Fibroblast of pulmonary artery (primary cell): ENCODE results near the gene AMH.

Source experiments
- DNase-seq: peaks from one replicate; pipeline ENCODE4 v3.0.0-alpha.2; 2010; ENCODE audit warnings: low read depth
- H3K4me3 ChIP-seq: replicated peaks from 2 replicates; pipeline ENCODE4 v1.5.1; 2011; ENCODE audit warnings: low read depth, mild to moderate bottlenecking, control low read depth, low read length, moderate library complexity
- CTCF ChIP-seq: IDR thresholded peaks from 2 replicates; pipeline ENCODE4 v1.5.1; 2011; ENCODE audit warnings: mild to moderate bottlenecking, control low read depth, low read length, inconsistent platforms; ENCODE audit errors: missing control alignments

AMH gene

DNA sequence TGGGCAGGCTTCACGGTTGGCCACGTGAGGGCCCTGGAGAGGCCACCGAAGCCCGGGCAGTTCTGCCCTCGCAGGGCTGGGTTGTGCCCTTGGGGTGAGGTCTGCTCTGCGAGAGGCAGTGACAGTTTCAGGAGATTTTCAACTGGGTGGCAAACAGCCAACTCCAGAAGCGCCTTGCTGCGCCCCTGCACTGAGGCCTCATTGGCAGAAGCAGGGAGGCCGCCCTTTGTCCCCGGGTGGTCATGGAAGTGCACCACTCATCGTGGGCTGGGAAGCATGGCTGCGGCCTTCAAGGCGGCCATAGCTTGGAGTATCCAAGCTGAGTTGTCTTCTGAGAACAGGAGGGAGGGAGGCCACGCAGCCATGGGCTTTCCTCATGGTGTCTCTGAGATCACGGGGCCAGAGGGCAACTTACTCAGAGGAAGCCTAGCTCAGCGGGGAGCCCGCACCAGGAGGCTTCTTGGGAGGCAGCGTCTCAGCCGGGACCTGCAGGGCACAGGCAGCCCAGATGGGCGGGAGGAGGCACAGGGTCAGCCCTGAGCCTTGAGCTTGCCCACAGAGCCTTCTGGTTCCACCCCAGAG is 27.8 kb upstream of the AMH start:
- no peak overlapping the region for H3K4me3 ChIP-seq
- TF ChIP-seq CTCF = no peak
- DNase-seq = no peak

DNA sequence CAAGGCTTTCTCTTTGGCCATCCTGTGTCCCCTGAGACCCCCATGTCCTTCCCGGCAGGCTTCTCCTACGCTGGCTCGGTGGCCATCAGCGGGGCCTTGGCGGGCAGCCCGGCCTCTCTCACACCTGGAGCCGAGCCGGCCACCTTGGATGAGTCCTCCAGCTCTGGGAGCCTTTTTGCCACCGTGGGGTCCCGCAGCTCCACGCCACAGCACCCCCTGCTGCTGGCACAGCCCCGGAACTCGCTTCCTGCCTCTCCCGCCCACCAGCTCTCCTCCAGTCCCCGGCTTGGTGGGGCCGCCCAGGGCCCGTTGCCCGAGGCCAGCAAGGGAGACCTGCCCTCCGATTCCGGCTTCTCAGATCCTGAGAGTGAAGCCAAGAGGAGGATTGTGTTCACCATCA is 27.2 kb upstream of the AMH start:
- no peak for DNase-seq
- no peak overlapping the region for H3K4me3 ChIP-seq
- peak; percentile 10 for TF ChIP-seq CTCF

DNA sequence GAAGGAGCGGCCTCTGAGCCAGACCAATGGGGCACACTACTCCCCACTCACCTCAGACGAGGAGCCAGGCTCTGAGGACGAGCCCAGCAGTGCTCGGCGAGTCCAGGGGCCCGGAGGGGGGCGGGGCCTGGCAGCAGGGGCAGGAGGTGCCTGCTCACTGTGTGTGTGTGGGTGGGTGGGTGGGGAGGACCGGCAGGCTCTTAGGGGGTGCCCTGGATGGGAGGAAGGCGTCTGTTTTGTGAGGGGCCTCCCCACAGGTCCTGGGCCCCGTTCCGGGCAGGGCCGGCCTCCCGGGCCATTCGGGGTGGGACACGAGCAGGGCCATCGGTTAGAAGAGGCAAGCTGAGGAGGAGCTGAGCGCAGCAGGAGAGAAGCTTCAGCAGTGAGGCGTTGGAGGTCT is 25.7 kb upstream of the AMH start:
- TF ChIP-seq CTCF = no peak
- DNase-seq = no peak
- H3K4me3 ChIP-seq = no peak overlapping the region

DNA sequence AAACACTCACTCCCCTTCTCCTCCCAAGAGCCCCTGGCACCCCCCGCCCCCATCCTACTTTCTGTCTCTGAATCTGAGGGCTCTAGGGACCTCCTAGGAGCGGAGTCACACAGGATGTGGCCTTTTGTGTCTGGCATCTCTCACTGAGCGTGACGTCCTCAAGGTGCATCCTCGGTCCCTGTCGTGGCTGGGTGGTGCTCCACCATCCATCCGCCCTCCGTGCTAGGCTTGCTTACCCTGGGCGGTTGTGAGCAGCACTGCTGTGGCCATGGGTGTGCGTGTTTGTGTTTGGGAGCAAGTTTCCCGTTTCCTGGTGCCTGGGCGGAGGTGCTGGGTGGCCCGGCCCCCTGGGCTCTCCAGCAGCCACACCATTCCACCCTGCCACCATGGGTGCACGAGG is 25.2 kb upstream of the AMH start:
- TF ChIP-seq CTCF = no peak
- DNase-seq = no peak
- H3K4me3 ChIP-seq = no peak overlapping the region

GRCh38 chr19:2224754-2225349 is 24.3 kb upstream of the AMH start:
- no peak for TF ChIP-seq CTCF
- H3K4me3 ChIP-seq = no peak overlapping the region
- DNase-seq = no peak

DNA sequence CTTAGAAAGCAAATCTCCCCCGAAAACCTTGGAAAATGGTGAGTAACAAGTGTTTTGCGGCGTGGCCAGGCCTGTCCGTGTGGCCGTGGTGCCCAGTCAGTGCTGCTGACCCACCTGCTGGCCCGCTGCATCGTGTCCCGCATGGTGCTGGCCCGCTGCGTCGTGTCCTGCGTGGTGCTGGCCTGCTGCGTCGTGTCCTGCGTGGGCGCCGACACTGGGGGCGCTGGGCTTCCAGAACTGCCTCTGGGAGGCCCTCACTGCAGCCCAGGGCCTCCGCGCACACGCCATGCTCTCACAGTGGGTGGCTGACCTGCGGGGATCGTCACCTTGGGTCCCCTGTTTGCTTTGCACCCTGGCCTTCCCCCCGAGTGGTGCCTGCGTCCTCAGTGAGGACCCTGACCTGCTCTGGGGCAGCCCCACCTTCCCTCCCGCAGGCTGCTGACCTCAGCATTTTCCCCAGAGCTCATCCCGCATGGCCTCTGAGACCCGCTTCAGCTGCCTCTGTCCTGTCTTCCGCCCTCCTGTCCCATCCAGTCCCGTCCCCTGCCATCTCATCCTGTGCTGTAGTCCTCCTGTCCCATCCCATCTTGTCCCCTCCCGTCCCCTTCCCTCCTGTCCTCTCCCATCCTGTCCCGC is 23.6 kb upstream of the AMH start:
- DNase-seq = no peak
- no peak for TF ChIP-seq CTCF
- H3K4me3 ChIP-seq = no peak overlapping the region
